OCI-LY7 (cell line): ENCODE data around the gene DBF4. TPM values are rescaled to one million over a fixed set of nuclear protein-coding genes. Genes with fewer than 3 reads are reported as not detected.

ENCODE experiments used
- BruUV-seq: library from RNA; stranded (reverse); fragments of 400-500 nt; replicated peaks from 2 replicates; lab custom pipeline; 2021; lab: Mats Ljungman, UMichigan
- CTCF ChIA-PET: fragments of 300-600 bp; sonication (Branson Sonifier 250); formaldehyde crosslinking; loops from one replicate; lab custom pipeline; 2022; ENCODE audit warnings: antibody characterized with exemption; ENCODE audit not compliant: unreplicated experiment; lab: Charles Lee
- POLR2A ChIA-PET: fragments of 300-600 bp; sonication (Branson Sonifier 250); formaldehyde crosslinking; loops from one replicate; lab custom pipeline; 2022; ENCODE audit warnings: antibody characterized with exemption; lab: Charles Lee
- DNase-seq: peaks from one replicate; pipeline ENCODE4 v3.0.0-alpha.2; 2015; ENCODE audit warnings: low spot score
- H2AFZ ChIP-seq: fragments of 200-600 bp; sonication (generic), shearing (Covaris generic); 2 replicates; pipeline ENCODE4 v1.6.1; 2014; ENCODE audit warnings: mild to moderate bottlenecking, antibody characterized with exemption, low read length, moderate library complexity
- H3K27ac ChIP-seq: fragments of 200-600 bp; sonication (generic); 2 replicates; pipeline ENCODE4 v1.5.1; 2014; ENCODE audit warnings: mixed run types, low read depth, mild to moderate bottlenecking, moderate library complexity, low read length, inconsistent platforms; ENCODE audit not compliant: poor library complexity, severe bottlenecking
- H3K36me3 ChIP-seq: fragments of 200-600 bp; sonication (generic); 2 replicates; pipeline ENCODE4 v1.6.1; 2014; ENCODE audit warnings: mild to moderate bottlenecking, antibody characterized with exemption, low read length, moderate library complexity, mixed read lengths; ENCODE audit not compliant: insufficient read depth
- H3K4me1 ChIP-seq: fragments of 200-600 bp; sonication (generic); 2 replicates; pipeline ENCODE4 v1.5.1; 2014; ENCODE audit warnings: mild to moderate bottlenecking, low read length; ENCODE audit not compliant: insufficient read depth, poor library complexity, severe bottlenecking
- H3K4me2 ChIP-seq: fragments of 200-600 bp; sonication (generic); 2 replicates; pipeline ENCODE4 v1.6.1; 2014; ENCODE audit warnings: mild to moderate bottlenecking, low read length
- H3K4me3 ChIP-seq: fragments of 200-600 bp; sonication (generic); 2 replicates; pipeline ENCODE4 v1.5.1; 2014; ENCODE audit warnings: mild to moderate bottlenecking, low read depth, low read length; ENCODE audit not compliant: poor library complexity, severe bottlenecking
- H3K79me2 ChIP-seq: fragments of 200-600 bp; sonication (generic); 2 replicates; pipeline ENCODE4 v1.6.1; 2016; ENCODE audit warnings: low read depth, mild to moderate bottlenecking, low read length, moderate library complexity, mixed read lengths; ENCODE audit not compliant: insufficient read depth
- H3K9me2 ChIP-seq: fragments of 200-600 bp; sonication (generic); 2 replicates; pipeline ENCODE4 v1.6.1; 2016; ENCODE audit warnings: mild to moderate bottlenecking, low read length, mixed read lengths; ENCODE audit not compliant: insufficient read depth
- H3K9me3 ChIP-seq: fragments of 200-600 bp; sonication (generic); 2 replicates; pipeline ENCODE4 v1.6.1; 2014; ENCODE audit warnings: mild to moderate bottlenecking, mixed run types, low read length, mixed read lengths
- H4K20me1 ChIP-seq: fragments of 200-600 bp; sonication (generic); 2 replicates; pipeline ENCODE4 v1.6.1; 2014; ENCODE audit warnings: mild to moderate bottlenecking, antibody characterized with exemption, low read length, moderate library complexity, mixed read lengths; ENCODE audit not compliant: insufficient read depth
- EZH2phosphoT487 ChIP-seq: fragments of 200-600 bp; sonication (generic); IDR thresholded peaks from 2 replicates; pipeline ENCODE4 v1.6.1; 2018; ENCODE audit warnings: low read depth, borderline replicate concordance, mild to moderate bottlenecking, mixed run types, antibody characterized with exemption, low read length, moderate library complexity, mixed read lengths
- intact Hi-C: fragments of 100-400 bp; cut with micrococcal nuclease; formaldehyde crosslinking; loops from one replicate; pipeline ENCODE4 v1.10.0; 2022; ENCODE audit not compliant: unreplicated experiment
- total RNA-seq, 2 experiments: library from RNA; depleted of rRNA in 1 of 2; stranded (reverse); fragments of >200 nt in 1 of 2; shearing (Covaris generic) in 1 of 2; gene quantifications; 2 replicates each; pipeline ENCODE4 v1.2.3, GENCODE V29; 2014 to 2022
- TF ChIP-seq, protein P1 (sequence below): fragments of 200-600 bp; sonication (generic); conservative IDR thresholded peaks from 2 replicates; pipeline ENCODE4 v1.5.1; 2014; ENCODE audit warnings: mild to moderate bottlenecking, antibody characterized with exemption, low read length, moderate library complexity, mixed read lengths

DBF4 gene
- total RNA-seq, 2 experiments from 2014 or later, result 95.0 to 99.2 TPM

DNA sequence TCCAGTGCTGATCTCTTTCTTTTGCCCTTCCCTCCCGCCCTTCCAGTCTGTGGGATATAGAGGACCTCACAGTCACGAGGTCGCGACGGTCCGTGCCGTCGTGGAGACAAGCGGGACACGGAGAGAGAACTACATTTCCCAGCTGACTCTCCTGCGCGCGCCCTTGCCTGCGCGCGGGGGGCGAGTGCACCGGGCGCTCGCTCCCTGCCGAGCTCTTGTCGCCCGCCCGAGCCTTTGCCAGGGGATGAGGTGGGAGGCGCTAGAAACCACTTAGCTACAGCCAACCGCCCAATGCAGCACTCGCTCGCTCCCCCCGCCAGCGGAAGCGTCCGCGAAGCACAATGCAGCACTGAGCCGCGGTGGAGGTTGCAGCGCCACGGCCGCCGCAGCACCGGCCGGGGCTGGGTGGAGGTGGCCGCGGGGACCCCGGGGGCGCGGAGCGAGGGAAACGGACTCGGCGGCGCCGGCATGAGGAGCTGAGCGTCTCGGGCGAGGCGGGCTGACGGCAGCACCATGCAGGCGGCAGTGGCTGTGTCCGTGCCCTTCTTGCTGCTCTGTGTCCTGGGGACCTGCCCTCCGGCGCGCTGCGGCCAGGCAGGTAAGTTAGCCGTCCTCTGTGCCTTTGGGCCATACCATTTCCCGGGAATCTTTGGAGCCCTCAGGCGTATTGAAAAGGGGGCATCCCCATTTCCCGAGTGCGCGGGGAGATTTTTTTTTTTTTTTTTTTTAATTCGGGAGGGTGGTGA is 57.8 kb downstream of the DBF4 start, which contains the start of gene ADAM22:
ADAM22 (plus strand) TSS at position 299 of the 746 bp plus-strand sequence; CDS start at position 514, 215 bp downstream.
- Histone ChIP-seq H3K4me3 (peak within 1 kb of the TSS; percentile 78), H3K4me2 (peak within 1 kb of the TSS; percentile 87), H3K9me3 (no peaks in the 10 kb centered on the region), H2AFZ (peak within 1 kb of the TSS; percentile 99), H3K9me2 (no peaks in the 10 kb centered on the region), H3K27ac (peak within 1 kb of the TSS; percentile 65), H4K20me1 (no peaks in the 10 kb centered on the region), H3K79me2 (no peaks in the 10 kb centered on the region), H3K36me3 (peaks cover 19% of the 10 kb centered on the region), H3K4me1 (peaks cover 13% of the 10 kb centered on the region)
- peak; percentile 97 for DNase-seq
- ChIA-PET CTCF (interaction anchor here (0.6 to 1.3 kb wide), 5 partner anchors 9 to 284 kb away, joined by 3 to 4 read pairs (median 4); no protein-coding TSS in a partner anchor), POLR2A (interaction anchor here (0.6 to 1.6 kb wide), 16 partner anchors 9 to 782 kb away, joined by 3 to 17 read pairs (median 3); partner anchors contain the start of genes DBF4, DMTF1 and SLC25A40)
- no TSS peak for BruUV-seq
- TF ChIP-seq EZH2phosphoT487, result no peak
- TF ChIP-seq, protein P1, sequence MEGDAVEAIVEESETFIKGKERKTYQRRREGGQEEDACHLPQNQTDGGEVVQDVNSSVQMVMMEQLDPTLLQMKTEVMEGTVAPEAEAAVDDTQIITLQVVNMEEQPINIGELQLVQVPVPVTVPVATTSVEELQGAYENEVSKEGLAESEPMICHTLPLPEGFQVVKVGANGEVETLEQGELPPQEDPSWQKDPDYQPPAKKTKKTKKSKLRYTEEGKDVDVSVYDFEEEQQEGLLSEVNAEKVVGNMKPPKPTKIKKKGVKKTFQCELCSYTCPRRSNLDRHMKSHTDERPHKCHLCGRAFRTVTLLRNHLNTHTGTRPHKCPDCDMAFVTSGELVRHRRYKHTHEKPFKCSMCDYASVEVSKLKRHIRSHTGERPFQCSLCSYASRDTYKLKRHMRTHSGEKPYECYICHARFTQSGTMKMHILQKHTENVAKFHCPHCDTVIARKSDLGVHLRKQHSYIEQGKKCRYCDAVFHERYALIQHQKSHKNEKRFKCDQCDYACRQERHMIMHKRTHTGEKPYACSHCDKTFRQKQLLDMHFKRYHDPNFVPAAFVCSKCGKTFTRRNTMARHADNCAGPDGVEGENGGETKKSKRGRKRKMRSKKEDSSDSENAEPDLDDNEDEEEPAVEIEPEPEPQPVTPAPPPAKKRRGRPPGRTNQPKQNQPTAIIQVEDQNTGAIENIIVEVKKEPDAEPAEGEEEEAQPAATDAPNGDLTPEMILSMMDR, result peak; percentile 49
- intact Hi-C loops, result loop anchor here (1.0 to 10.0 kb wide), 5 partner anchors 58 to 717 kb away; partner anchors contain the start of genes CROT, DBF4, SLC25A40 and TMEM243

DNA sequence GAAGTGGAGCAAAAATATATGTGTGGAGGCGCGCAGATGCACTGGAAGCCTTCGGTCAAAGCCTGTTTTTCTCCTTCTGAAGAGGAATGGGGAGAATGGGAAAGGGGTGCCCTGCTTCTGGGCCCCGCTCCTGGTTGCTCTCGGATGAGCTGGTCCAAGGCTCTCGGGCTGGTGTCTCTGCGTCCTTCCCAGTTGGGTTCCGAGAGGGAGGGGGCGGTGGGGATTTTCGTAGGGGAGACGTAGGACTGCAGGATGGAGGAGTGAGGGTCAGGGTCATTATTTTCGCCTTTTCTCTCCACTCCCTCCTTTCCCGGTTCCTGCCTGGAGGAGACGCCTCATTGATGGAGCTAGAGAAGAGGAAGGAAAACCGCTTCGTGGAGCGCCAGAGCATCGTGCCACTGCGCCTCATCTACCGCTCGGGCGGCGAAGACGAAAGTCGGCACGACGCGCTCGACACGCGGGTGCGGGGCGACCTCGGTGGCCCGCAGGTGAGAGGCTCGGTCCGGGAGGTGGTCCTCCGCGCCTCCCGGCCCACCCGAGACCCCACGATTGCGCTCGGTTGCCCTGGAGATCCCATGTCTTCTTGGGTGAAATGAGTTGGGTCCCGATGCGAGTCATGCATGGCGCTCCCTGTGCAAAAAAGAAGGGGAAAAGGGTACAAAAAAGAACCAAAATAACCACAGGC is 58.5 kb downstream of the DBF4 start:
- Histone ChIP-seq H3K4me1 (peaks cover 13% of the 10 kb centered on the region), H3K79me2 (no peaks in the 10 kb centered on the region), H3K4me3 (peak overlapping the region; percentile 78), H3K4me2 (peak overlapping the region; percentile 87), H3K27ac (peak overlapping the region; percentile 65), H3K9me2 (no peaks in the 10 kb centered on the region), H3K36me3 (peaks cover 24% of the 10 kb centered on the region), H4K20me1 (no peaks in the 10 kb centered on the region), H2AFZ (peak overlapping the region; percentile 80), H3K9me3 (no peaks in the 10 kb centered on the region)
- intact Hi-C loops, result loop anchor here (1.0 to 10.0 kb wide), 5 partner anchors 59 to 718 kb away; partner anchors contain the start of genes CROT, DBF4, SLC25A40 and TMEM243
- no peak for TF ChIP-seq EZH2phosphoT487
- TF ChIP-seq, protein P1, result no peak
- peak; percentile 36 for DNase-seq
- ChIA-PET CTCF (interaction anchor here (0.6 kb wide), 3 partner anchors 9 to 40 kb away, joined by 3 to 4 read pairs (median 4); no protein-coding TSS in a partner anchor), POLR2A (interaction anchor here (0.6 to 1.6 kb wide), 10 partner anchors 9 to 194 kb away, joined by 3 to 17 read pairs (median 4); no protein-coding TSS in a partner anchor)
- no TSS peak for BruUV-seq
